Liver (tissue), 3 donors: ENCODE data around the gene HIPK1.

Source experiments
- EGR1 ChIP-seq, 2 donors: IDR thresholded peaks; 2 replicates each; pipeline ENCODE4 v1.6.1; 2016 to 2018; ENCODE audit warnings: antibody characterized with exemption in 2 of 2, low read depth in 2 of 2
- GABPA ChIP-seq, 2 donors: IDR thresholded peaks in 1 of 2; conservative IDR thresholded peaks in 1 of 2; 2 replicates each; pipeline ENCODE4 v1.6.1; 2016; ENCODE audit warnings: antibody characterized with exemption in 2 of 2, mild to moderate bottlenecking in 1 of 2, moderate library complexity in 1 of 2
- NR2F2 ChIP-seq: IDR thresholded peaks from 2 replicates; pipeline ENCODE4 v1.6.1; 2016; ENCODE audit warnings: antibody characterized with exemption
- RXRA ChIP-seq, 2 donors: IDR thresholded peaks; 2 replicates each; pipeline ENCODE4 v1.6.1; 2017 to 2018; ENCODE audit warnings: antibody characterized with exemption in 2 of 2, mild to moderate bottlenecking in 1 of 2
- SP1 ChIP-seq: IDR thresholded peaks from 2 replicates; pipeline ENCODE4 v1.6.1; 2018; ENCODE audit warnings: antibody characterized with exemption, mild to moderate bottlenecking
- TAF1 ChIP-seq: conservative IDR thresholded peaks from 2 replicates; pipeline ENCODE4 v1.6.1; 2016; ENCODE audit warnings: antibody characterized with exemption, mild to moderate bottlenecking
- TF ChIP-seq, protein P1 (sequence below): fragments of 150-350 bp; IDR thresholded peaks from 2 replicates; pipeline ENCODE4 v1.5.1; 2017; ENCODE audit warnings: improper control_type of control experiment, low read depth, low read length; ENCODE audit not compliant: missing input control
- TF ChIP-seq, protein P2 (sequence below): IDR thresholded peaks from 2 replicates; pipeline ENCODE4 v1.6.1; 2016; ENCODE audit warnings: antibody characterized with exemption
- TF ChIP-seq, protein P3 (sequence below): IDR thresholded peaks from 2 replicates; pipeline ENCODE4 v1.6.1; 2016; ENCODE audit warnings: antibody characterized with exemption, mild to moderate bottlenecking
- TF ChIP-seq, protein P4 (sequence below): IDR thresholded peaks from 2 replicates; pipeline ENCODE4 v1.6.1; 2016; ENCODE audit warnings: antibody characterized with exemption
- donor health status: healthy.
- donor health status: healthy.

DNA sequence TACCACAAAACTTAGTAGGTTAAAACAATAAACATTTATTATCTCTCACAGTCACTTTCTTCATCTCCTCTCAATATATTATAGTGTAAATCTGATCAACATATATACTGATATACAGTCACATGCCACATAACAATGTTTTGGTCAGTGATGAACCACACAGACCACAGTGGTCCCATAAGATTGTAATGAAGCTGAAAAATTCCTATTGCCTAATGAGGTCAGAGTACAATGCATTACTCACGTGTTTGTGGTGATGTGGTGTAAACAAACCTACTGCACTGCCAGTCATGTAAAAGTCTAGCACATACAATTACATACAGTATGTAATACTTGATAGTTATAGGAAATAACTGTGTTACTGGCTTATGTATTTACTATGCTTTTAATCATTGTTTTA, 80.3 kb downstream of the HIPK1 start:
- TF ChIP-seq, protein P1, sequence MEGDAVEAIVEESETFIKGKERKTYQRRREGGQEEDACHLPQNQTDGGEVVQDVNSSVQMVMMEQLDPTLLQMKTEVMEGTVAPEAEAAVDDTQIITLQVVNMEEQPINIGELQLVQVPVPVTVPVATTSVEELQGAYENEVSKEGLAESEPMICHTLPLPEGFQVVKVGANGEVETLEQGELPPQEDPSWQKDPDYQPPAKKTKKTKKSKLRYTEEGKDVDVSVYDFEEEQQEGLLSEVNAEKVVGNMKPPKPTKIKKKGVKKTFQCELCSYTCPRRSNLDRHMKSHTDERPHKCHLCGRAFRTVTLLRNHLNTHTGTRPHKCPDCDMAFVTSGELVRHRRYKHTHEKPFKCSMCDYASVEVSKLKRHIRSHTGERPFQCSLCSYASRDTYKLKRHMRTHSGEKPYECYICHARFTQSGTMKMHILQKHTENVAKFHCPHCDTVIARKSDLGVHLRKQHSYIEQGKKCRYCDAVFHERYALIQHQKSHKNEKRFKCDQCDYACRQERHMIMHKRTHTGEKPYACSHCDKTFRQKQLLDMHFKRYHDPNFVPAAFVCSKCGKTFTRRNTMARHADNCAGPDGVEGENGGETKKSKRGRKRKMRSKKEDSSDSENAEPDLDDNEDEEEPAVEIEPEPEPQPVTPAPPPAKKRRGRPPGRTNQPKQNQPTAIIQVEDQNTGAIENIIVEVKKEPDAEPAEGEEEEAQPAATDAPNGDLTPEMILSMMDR: no peak
- TF ChIP-seq, protein P2, sequence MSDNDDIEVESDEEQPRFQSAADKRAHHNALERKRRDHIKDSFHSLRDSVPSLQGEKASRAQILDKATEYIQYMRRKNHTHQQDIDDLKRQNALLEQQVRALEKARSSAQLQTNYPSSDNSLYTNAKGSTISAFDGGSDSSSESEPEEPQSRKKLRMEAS: no peak
- TF ChIP-seq SP1: no peak
- TF ChIP-seq NR2F2: no peak
- no peak for TF ChIP-seq GABPA (IDR thresholded peaks at IDR 0.05 in 1 of 2, conservative IDR thresholded peaks at IDR 0.05 in 1 of 2)
- TF ChIP-seq EGR1 (IDR thresholded peaks at IDR 0.05; ENCODE audit: low read depth in 2 of 2): no peak
- TF ChIP-seq, protein P3, sequence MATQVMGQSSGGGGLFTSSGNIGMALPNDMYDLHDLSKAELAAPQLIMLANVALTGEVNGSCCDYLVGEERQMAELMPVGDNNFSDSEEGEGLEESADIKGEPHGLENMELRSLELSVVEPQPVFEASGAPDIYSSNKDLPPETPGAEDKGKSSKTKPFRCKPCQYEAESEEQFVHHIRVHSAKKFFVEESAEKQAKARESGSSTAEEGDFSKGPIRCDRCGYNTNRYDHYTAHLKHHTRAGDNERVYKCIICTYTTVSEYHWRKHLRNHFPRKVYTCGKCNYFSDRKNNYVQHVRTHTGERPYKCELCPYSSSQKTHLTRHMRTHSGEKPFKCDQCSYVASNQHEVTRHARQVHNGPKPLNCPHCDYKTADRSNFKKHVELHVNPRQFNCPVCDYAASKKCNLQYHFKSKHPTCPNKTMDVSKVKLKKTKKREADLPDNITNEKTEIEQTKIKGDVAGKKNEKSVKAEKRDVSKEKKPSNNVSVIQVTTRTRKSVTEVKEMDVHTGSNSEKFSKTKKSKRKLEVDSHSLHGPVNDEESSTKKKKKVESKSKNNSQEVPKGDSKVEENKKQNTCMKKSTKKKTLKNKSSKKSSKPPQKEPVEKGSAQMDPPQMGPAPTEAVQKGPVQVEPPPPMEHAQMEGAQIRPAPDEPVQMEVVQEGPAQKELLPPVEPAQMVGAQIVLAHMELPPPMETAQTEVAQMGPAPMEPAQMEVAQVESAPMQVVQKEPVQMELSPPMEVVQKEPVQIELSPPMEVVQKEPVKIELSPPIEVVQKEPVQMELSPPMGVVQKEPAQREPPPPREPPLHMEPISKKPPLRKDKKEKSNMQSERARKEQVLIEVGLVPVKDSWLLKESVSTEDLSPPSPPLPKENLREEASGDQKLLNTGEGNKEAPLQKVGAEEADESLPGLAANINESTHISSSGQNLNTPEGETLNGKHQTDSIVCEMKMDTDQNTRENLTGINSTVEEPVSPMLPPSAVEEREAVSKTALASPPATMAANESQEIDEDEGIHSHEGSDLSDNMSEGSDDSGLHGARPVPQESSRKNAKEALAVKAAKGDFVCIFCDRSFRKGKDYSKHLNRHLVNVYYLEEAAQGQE: no peak
- no peak for TF ChIP-seq TAF1
- TF ChIP-seq RXRA (IDR thresholded peaks at IDR 0.05): no peak
- TF ChIP-seq, protein P4, sequence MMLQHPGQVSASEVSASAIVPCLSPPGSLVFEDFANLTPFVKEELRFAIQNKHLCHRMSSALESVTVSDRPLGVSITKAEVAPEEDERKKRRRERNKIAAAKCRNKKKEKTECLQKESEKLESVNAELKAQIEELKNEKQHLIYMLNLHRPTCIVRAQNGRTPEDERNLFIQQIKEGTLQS: no peak
